WERI-Rb-1 (cell line): Measurements from ENCODE around the gene DUOX1.
A peak's percentile ranks its signal among the peaks of the same experiment; 100 is the strongest.

Source experiments
- DNase-seq: peaks from one replicate; pipeline ENCODE4 v3.0.0-alpha.2; 2020
- H3K27ac ChIP-seq: fragments of 250-450 bp; sonication (Bioruptor Pico); 2 replicates; pipeline ENCODE4 v1.5.1; 2020; ENCODE audit warnings: mild to moderate bottlenecking, moderate library complexity
- H3K27me3 ChIP-seq: fragments of 250-450 bp; sonication (Bioruptor Pico); 2 replicates; pipeline ENCODE4 v1.5.1; 2021; ENCODE audit warnings: mild to moderate bottlenecking, low read depth, moderate library complexity; ENCODE audit not compliant: insufficient read depth, severe bottlenecking
- H3K36me3 ChIP-seq: fragments of 250-450 bp; sonication (Bioruptor Pico); 2 replicates; pipeline ENCODE4 v1.5.1; 2020; ENCODE audit warnings: mild to moderate bottlenecking, moderate library complexity
- H3K4me3 ChIP-seq: 2 replicates; pipeline ENCODE4 v1.5.1; 2011; ENCODE audit warnings: low read depth, mild to moderate bottlenecking, control low read depth, low read length
- H3K9me3 ChIP-seq: fragments of 250-450 bp; sonication (Bioruptor Pico); 2 replicates; pipeline ENCODE4 v1.5.1; 2021; ENCODE audit warnings: mild to moderate bottlenecking, moderate library complexity; ENCODE audit not compliant: severe bottlenecking
- TF ChIP-seq, protein P1 (sequence below): IDR thresholded peaks from 2 replicates; pipeline ENCODE4 v1.5.1; 2011; ENCODE audit warnings: low read depth, mild to moderate bottlenecking, control low read depth, inconsistent platforms, low read length

The DUOX1 gene

DNA sequence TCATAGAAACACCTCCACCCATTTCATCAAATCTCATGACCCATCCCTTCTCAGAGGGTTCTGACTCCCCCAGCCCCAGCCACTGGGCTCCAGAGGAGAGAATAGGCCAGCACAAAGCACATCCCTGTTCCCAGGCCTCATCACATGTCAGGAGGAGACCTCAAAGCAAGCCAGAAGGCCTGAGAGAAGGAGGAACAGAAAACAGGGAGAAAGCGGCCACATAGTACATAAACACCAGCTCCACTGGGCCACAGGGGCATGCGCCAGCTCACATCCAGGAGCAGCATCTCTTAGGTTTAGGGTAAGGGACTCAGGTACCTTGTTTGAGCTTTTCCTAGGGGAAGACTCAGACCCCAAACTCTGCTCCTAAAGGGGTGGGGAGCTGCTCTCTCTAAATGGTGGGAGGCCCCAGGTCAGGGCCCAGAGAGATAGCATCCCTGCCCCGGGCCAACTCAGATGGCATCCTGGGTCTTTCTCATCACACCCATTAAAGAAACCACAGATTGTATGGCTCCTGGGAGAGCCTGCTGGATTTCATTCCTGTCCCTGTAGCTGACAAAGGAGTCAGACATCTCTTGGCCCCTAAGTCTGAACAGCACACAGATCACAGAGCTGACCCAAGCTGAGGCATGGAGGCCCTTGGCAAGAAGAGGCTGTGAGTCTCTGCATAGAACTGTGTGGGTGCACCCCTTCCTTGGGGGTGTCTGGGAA is 55.4 kb downstream of the DUOX1 start:
- H3K36me3 ChIP-seq, result peaks cover 43% of the 10 kb centered on the region
- no peaks in the 10 kb centered on the region for H3K9me3 ChIP-seq
- no peak for DNase-seq
- H3K27me3 ChIP-seq, result no peaks in the 10 kb centered on the region
- TF ChIP-seq, protein P1, sequence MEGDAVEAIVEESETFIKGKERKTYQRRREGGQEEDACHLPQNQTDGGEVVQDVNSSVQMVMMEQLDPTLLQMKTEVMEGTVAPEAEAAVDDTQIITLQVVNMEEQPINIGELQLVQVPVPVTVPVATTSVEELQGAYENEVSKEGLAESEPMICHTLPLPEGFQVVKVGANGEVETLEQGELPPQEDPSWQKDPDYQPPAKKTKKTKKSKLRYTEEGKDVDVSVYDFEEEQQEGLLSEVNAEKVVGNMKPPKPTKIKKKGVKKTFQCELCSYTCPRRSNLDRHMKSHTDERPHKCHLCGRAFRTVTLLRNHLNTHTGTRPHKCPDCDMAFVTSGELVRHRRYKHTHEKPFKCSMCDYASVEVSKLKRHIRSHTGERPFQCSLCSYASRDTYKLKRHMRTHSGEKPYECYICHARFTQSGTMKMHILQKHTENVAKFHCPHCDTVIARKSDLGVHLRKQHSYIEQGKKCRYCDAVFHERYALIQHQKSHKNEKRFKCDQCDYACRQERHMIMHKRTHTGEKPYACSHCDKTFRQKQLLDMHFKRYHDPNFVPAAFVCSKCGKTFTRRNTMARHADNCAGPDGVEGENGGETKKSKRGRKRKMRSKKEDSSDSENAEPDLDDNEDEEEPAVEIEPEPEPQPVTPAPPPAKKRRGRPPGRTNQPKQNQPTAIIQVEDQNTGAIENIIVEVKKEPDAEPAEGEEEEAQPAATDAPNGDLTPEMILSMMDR, result no peak
- H3K27ac ChIP-seq, result peak overlapping the region; percentile 95
- peak overlapping the region; percentile 20 for H3K4me3 ChIP-seq

- peak overlapping the region; percentile 59 for H3K4me3 ChIP-seq
- TF ChIP-seq, protein P1, result no peak
Measured at GRCh38 chr15:45185903-45186770, 56.3 kb downstream of the DUOX1 start.

GRCh38 chr15:45186771-45187577 is 57.2 kb downstream of the DUOX1 start:
- peak overlapping the region; percentile 95 for H3K27ac ChIP-seq
- TF ChIP-seq, protein P1, result no peak
- no peaks in the 10 kb centered on the region for H3K9me3 ChIP-seq
- DNase-seq, result no peak
- no peaks in the 10 kb centered on the region for H3K27me3 ChIP-seq
- H3K36me3 ChIP-seq, result peaks cover 30% of the 10 kb centered on the region
- peak overlapping the region; percentile 59 for H3K4me3 ChIP-seq

More at GRCh38 chr15:45185903-45186770, 56.3 kb downstream of the DUOX1 start:
- peaks cover 33% of the 10 kb centered on the region for H3K36me3 ChIP-seq
- no peak for DNase-seq
- no peaks in the 10 kb centered on the region for H3K27me3 ChIP-seq
- no peaks in the 10 kb centered on the region for H3K9me3 ChIP-seq
- H3K27ac ChIP-seq, result peak overlapping the region; percentile 95

DNA sequence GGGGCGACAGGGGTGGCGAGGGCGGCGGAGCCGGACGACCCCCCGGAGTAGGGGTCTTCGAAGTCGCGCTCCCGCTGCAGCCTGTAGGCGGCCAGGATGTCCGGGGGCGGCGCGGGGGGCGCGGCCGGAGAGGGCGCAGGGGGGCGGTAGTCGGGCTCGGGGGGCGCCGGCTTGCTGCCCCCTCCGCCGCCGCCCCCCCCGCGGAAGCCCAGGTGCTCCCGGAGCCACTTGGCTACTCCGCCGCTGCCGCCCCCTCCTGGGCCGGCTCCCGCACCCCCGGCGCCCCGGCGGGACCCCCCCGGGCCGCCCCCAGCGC is 57.7 kb downstream of the DUOX1 start:
- H3K27me3 ChIP-seq, result no peaks in the 10 kb centered on the region
- no peak for DNase-seq
- H3K9me3 ChIP-seq, result no peaks in the 10 kb centered on the region
- peak overlapping the region; percentile 95 for H3K27ac ChIP-seq
- H3K4me3 ChIP-seq, result peak overlapping the region; percentile 59
- TF ChIP-seq, protein P1, result no peak
- H3K36me3 ChIP-seq, result peaks cover 25% of the 10 kb centered on the region

GRCh38 chr15:45187894-45188830 is 58.4 kb downstream of the DUOX1 start, which contains the start of gene SHF:
Gene SHF (minus strand): TSS chr15:45187966. CDS start chr15:45187951, 15 bp downstream.
- H3K4me3 ChIP-seq, result peak within 1 kb of the TSS; percentile 59
- peak; percentile 86 for DNase-seq
- peaks cover 19% of the 10 kb centered on the region for H3K36me3 ChIP-seq
- TF ChIP-seq, protein P1, result no peak
- peak within 1 kb of the TSS; percentile 95 for H3K27ac ChIP-seq
- H3K27me3 ChIP-seq, result no peaks in the 10 kb centered on the region
- no peaks in the 10 kb centered on the region for H3K9me3 ChIP-seq
